H9 (cell line): Measurements from ENCODE around the gene PPP1R13B. TPM values are rescaled to one million over a fixed set of nuclear protein-coding genes. Genes with fewer than 3 reads are reported as not detected.
A peak's percentile ranks its signal among the peaks of the same experiment; 100 is the strongest.

Source experiments
- DNase-seq: peaks from one replicate; pipeline ENCODE4 v3.0.0-alpha.2; 2017
- H2AFZ ChIP-seq: one replicate; pipeline ENCODE4 v1.6.1; 2013; ENCODE audit warnings: mild to moderate bottlenecking, low read length, control low read depth, moderate library complexity
- H2AK5ac ChIP-seq: 2 replicates; pipeline ENCODE4 v1.6.1; 2013; ENCODE audit warnings: low read length, control low read depth, mixed read lengths; ENCODE audit not compliant: insufficient read length
- H2BK120ac ChIP-seq: one replicate; pipeline ENCODE4 v1.6.1; 2013; ENCODE audit warnings: low read depth, mild to moderate bottlenecking, low read length, control low read depth, inconsistent platforms; ENCODE audit not compliant: poor library complexity, severe bottlenecking
- H2BK12ac ChIP-seq: 2 replicates; pipeline ENCODE4 v1.6.1; 2013; ENCODE audit warnings: low read length, control low read depth, mixed read lengths, low read depth; ENCODE audit not compliant: insufficient read length
- H2BK15ac ChIP-seq: 2 replicates; pipeline ENCODE4 v1.6.1; 2013; ENCODE audit warnings: low read depth, low read length, control low read depth
- H2BK20ac ChIP-seq: one replicate; pipeline ENCODE4 v1.6.1; 2013; ENCODE audit warnings: low read depth, mild to moderate bottlenecking, low read length, control low read depth, inconsistent platforms; ENCODE audit not compliant: poor library complexity, severe bottlenecking
- H2BK5ac ChIP-seq: 2 replicates; pipeline ENCODE4 v1.6.1; 2013; ENCODE audit warnings: low read length, control low read depth, mixed read lengths; ENCODE audit not compliant: insufficient read length
- H3K14ac ChIP-seq: 2 replicates; pipeline ENCODE4 v1.6.1; 2013; ENCODE audit warnings: low read length, control low read depth; ENCODE audit not compliant: insufficient read depth
- H3K18ac ChIP-seq: 2 replicates; pipeline ENCODE4 v1.6.1; 2013; ENCODE audit warnings: low read depth, mild to moderate bottlenecking, mixed read lengths, low read length, control low read depth; ENCODE audit not compliant: insufficient read length
- H3K23ac ChIP-seq: 2 replicates; pipeline ENCODE4 v1.6.1; 2013; ENCODE audit warnings: low read length, control low read depth, mixed read lengths, low read depth; ENCODE audit not compliant: insufficient read length
- H3K23me2 ChIP-seq: 2 replicates; pipeline ENCODE4 v1.6.1; 2013; ENCODE audit warnings: low read depth, mild to moderate bottlenecking, mixed read lengths, low read length, control low read depth; ENCODE audit not compliant: insufficient read length, poor library complexity, severe bottlenecking
- H3K27ac ChIP-seq: 2 replicates; pipeline ENCODE4 v1.5.1; 2013; ENCODE audit warnings: low read length, control low read depth, mixed read lengths, low read depth; ENCODE audit not compliant: insufficient read length
- H3K27me3 ChIP-seq: 2 replicates; pipeline ENCODE4 v1.6.1; 2013; ENCODE audit warnings: low read length, control low read depth, inconsistent platforms; ENCODE audit not compliant: insufficient read depth
- H3K4ac ChIP-seq: 2 replicates; pipeline ENCODE4 v1.6.1; 2013; ENCODE audit warnings: low read depth, mild to moderate bottlenecking, control low read depth, inconsistent platforms, low read length, moderate library complexity
- H3K4me1 ChIP-seq: 2 replicates; pipeline ENCODE4 v1.6.1; 2013; ENCODE audit warnings: low read length, control low read depth, inconsistent platforms; ENCODE audit not compliant: insufficient read depth
- H3K4me2 ChIP-seq: 2 replicates; pipeline ENCODE4 v1.6.1; 2013; ENCODE audit warnings: low read length, control low read depth, mixed read lengths; ENCODE audit not compliant: insufficient read length, insufficient read depth
- H3K56ac ChIP-seq: 2 replicates; pipeline ENCODE4 v1.6.1; 2013; ENCODE audit warnings: low read depth, mild to moderate bottlenecking, mixed read lengths, low read length, control low read depth; ENCODE audit not compliant: insufficient read length
- H3K79me1 ChIP-seq: 2 replicates; pipeline ENCODE4 v1.6.1; 2013; ENCODE audit warnings: low read depth, mild to moderate bottlenecking, moderate library complexity, low read length, control low read depth, inconsistent platforms; ENCODE audit not compliant: insufficient read depth, poor library complexity, severe bottlenecking
- H3K79me2 ChIP-seq: 2 replicates; pipeline ENCODE4 v1.6.1; 2013; ENCODE audit warnings: low read length, control low read depth, inconsistent platforms; ENCODE audit not compliant: insufficient read depth
- H3K9ac ChIP-seq: 2 replicates; pipeline ENCODE4 v1.6.1; 2013; ENCODE audit warnings: low read length, control low read depth, mixed read lengths; ENCODE audit not compliant: insufficient read length; ENCODE audit errors: extremely low read depth
- H3K9me3 ChIP-seq: one replicate; pipeline ENCODE4 v1.6.1; 2013; ENCODE audit warnings: low read depth, low read length, inconsistent platforms; ENCODE audit not compliant: control insufficient read depth
- H3T11ph ChIP-seq: one replicate; pipeline ENCODE4 v1.6.1; 2013; ENCODE audit warnings: mild to moderate bottlenecking, low read length, control low read depth, inconsistent platforms
- H4K20me1 ChIP-seq: one replicate; pipeline ENCODE4 v1.6.1; 2013; ENCODE audit not compliant: control insufficient read depth, insufficient read length, insufficient read depth
- H4K5ac ChIP-seq: 2 replicates; pipeline ENCODE4 v1.6.1; 2013; ENCODE audit warnings: low read depth, mild to moderate bottlenecking, mixed read lengths, low read length, control low read depth; ENCODE audit not compliant: insufficient read length
- H4K8ac ChIP-seq: replicated peaks from 2 replicates; pipeline ENCODE4 v1.6.1; 2013; ENCODE audit warnings: low read length, control low read depth, mixed read lengths, low read depth; ENCODE audit not compliant: insufficient read length
- H4K91ac ChIP-seq: 2 replicates; pipeline ENCODE4 v1.6.1; 2013; ENCODE audit warnings: low read depth, mild to moderate bottlenecking, moderate library complexity, mixed read lengths, low read length, control low read depth; ENCODE audit not compliant: insufficient read length
- H3K27ac Mint-ChIP-seq, 3 experiments: 2 replicates in 2 of 3; 3 replicates in 1 of 3; pipeline ENCODE4 v1.8.0; 2020 to 2021; ENCODE audit warnings: mixed read lengths in 3 of 3, mild to moderate bottlenecking in 1 of 3, moderate library complexity in 1 of 3
- H3K27me3 Mint-ChIP-seq: 2 replicates; pipeline ENCODE4 v1.8.0; 2021; ENCODE audit warnings: low read depth, mild to moderate bottlenecking, moderate library complexity, mixed read lengths
- H3K36me3 Mint-ChIP-seq, 3 experiments: 2 replicates in 2 of 3; 3 replicates in 1 of 3; pipeline ENCODE4 v1.8.0; 2020 to 2021; ENCODE audit warnings: low read depth in 3 of 3, mixed read lengths in 3 of 3; ENCODE audit not compliant: insufficient read depth in 1 of 3
- H3K4me1 Mint-ChIP-seq, 2 experiments: 2 replicates each; pipeline ENCODE4 v1.8.0; 2020; ENCODE audit warnings: mixed read lengths in 2 of 2
- H3K4me3 Mint-ChIP-seq, 2 experiments: 2 replicates in 1 of 2; 3 replicates in 1 of 2; pipeline ENCODE4 v1.8.0; 2020 to 2021; ENCODE audit warnings: mild to moderate bottlenecking in 2 of 2, mixed read lengths in 2 of 2, moderate library complexity in 1 of 2
- H3K9me3 Mint-ChIP-seq, 2 experiments: 2 replicates in 1 of 2; 3 replicates in 1 of 2; pipeline ENCODE4 v1.8.0; 2020; ENCODE audit warnings: mild to moderate bottlenecking in 2 of 2, mixed read lengths in 2 of 2, moderate library complexity in 1 of 2
- CTCF ChIP-seq: fragments of 200-600 bp; sonication (generic); conservative IDR thresholded peaks from 3 replicates; pipeline ENCODE4 v1.8.0; 2021; ENCODE audit warnings: antibody characterized with exemption, mild to moderate bottlenecking
- WGBS: extraction: QIAGEN DNeasy Blood & Tissue Kit; methylation state at CpG from one replicate; pipeline ENCODE4 v1.1.7; 2013; ENCODE audit warnings: missing lambda C conversion rate, low lambda C conversion rate, mixed read lengths; ENCODE audit not compliant: insufficient read length; ENCODE audit errors: extremely low coverage; 5-methylcytosine and 5-hydroxymethylcytosine counted together
- total RNA-seq: library from RNA; stranded (reverse); gene quantifications from 2 replicates; pipeline ENCODE4 v1.2.1, GENCODE V29; 2021

Gene PPP1R13B
- total RNA-seq, 1 experiment from 2014 or later: 6.0 TPM

DNA sequence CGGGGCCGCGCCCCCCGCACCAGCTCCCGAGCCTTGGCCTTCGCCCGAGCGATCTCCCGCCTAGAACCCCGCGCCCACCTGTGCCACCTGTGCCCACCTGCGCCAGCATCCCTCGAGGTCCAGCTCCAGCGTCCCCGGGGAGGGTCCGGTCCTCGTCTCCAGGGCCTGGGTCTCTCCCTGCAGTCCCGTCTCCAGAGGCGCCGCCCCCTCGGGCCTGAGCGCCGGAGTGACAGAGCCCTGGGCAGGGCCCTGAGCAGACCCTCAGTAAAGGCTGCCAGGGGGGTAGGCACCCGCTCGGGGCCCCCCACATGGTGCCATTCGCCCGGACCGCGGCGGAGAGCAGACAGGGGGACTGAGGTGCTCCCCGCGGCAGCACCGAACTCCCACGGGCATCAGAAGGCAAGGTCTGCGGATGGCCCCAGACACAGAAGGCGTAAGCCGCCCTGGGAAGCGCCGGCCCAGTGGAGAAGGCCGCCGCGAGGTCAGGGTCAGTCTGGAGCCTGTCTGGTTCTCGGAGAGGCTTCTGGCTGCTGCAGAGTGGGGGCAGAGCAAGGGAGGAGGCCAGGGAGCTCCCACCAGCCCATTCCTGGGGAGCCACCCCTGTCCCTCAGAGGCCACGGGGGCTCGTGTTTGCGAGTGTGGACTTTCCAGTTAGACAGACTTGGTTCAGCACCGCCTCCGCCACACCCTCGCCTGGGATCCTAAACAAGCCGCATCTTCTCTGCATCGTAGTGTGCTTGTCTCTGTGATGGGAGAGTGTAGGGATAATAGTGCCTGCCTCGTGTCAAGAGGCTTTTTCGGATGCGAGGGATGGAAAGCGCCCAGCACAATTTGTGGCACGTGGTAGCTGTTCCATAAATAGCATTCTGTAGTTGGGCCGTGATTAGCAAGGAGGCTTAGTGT, 1.1 kb upstream of the PPP1R13B start:
- TF ChIP-seq CTCF: no peak
- Histone ChIP-seq H3K4me2 (peak overlapping the region; percentile 65), H4K5ac (no peak overlapping the region), H2BK12ac (no peak overlapping the region), H3K4ac (no peak overlapping the region), H2BK120ac (no peak overlapping the region), H4K91ac (no peak overlapping the region), H2BK20ac (no peak overlapping the region), H3K27ac (no peak overlapping the region), H3K4me1 (no peaks in the 10 kb centered on the region), H3K9me3 (no peaks in the 10 kb centered on the region), H3K9ac (no peak overlapping the region), H2BK5ac (no peak overlapping the region), H4K20me1 (no peaks in the 10 kb centered on the region), H3K56ac (no peak overlapping the region), H2AK5ac (no peak overlapping the region), H3K27me3 (peaks cover 9% of the 10 kb centered on the region; the same call in 1 of the 2 replicates), H3T11ph (no peak overlapping the region), H3K18ac (no peak overlapping the region), H3K23ac (no peak overlapping the region), H3K79me2 (no peaks in the 10 kb centered on the region), H2AFZ (no peak overlapping the region), H3K23me2 (peaks cover 11% of the 10 kb centered on the region), H4K8ac (no peak overlapping the region), H3K79me1 (no peaks in the 10 kb centered on the region), H3K14ac (no peak overlapping the region; the same call in 1 of the 2 replicates), H2BK15ac (no peak overlapping the region)
- no CpG with 5 or more reads among the region's 57 CpGs for WGBS
- peaks cover 55% of the 10 kb centered on the region for H3K27me3 Mint-ChIP-seq
- H3K4me3 Mint-ChIP-seq: peak overlapping the region; percentile 73 to 84
- no peaks in the 10 kb centered on the region; a peak in 1 of 7 replicates for H3K36me3 Mint-ChIP-seq
- peak; percentile 68 for DNase-seq
- no peak overlapping the region; a peak in 1 of 7 replicates for H3K27ac Mint-ChIP-seq
- H3K9me3 Mint-ChIP-seq: no peaks in the 10 kb centered on the region
- H3K4me1 Mint-ChIP-seq: peaks cover 11 to 14% of the 10 kb centered on the region in 2 experiments
